ENCODE data around the gene COL6A1.
"Not testable (repeated sequence)": the region's sequence is repeated elsewhere in the genome, so short reads cannot be mapped to it uniquely, and the experiment has no call there.

The COL6A1 gene

GRCh38 chr21:45966791-45967394, 14.7 kb upstream of the COL6A1 start:
- DNase-seq, result no peak

DNA sequence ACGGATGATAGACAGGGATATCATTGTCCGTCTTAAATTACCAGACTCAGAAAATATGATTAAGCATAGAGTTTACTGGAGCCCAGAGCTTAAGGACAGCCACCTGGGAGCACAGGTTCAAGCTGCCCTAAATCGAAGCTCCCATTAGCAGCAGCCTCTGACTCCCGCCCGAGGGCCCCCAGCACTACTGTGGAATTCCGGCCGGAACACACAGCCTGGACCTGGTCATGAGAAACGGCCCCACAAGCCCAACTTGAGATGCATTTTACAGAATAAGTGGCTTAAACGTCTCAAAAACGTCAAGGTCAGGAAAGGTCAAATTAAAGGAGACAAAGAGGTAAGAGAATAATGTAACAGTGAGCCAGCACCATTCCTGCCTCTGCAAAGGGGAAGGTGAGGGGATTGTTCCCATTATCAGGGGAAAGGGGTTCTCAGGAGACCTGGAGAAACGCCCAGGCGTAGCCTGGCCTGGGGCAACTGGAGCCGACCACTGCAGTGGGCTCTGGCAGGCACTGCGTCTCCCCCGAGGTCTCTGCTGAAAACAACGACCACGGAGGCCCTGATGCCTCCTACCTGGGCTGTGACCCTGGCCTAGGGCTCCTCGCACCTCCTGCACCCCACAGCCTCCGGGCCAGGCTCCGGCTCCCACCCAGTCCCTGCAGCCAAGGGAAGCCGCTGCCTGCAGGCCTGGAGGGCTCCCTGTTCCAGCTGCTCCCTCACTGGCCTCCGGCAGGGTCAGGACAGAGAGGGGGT, 11.5 kb upstream of the COL6A1 start:
- no peak for DNase-seq

GRCh38 chr21:45970674-45971615, 10.6 kb upstream of the COL6A1 start:
- DNase-seq, result no peak

GRCh38 chr21:45971616-45972352, 9.8 kb upstream of the COL6A1 start:
- DNase-seq, result no peak

DNA sequence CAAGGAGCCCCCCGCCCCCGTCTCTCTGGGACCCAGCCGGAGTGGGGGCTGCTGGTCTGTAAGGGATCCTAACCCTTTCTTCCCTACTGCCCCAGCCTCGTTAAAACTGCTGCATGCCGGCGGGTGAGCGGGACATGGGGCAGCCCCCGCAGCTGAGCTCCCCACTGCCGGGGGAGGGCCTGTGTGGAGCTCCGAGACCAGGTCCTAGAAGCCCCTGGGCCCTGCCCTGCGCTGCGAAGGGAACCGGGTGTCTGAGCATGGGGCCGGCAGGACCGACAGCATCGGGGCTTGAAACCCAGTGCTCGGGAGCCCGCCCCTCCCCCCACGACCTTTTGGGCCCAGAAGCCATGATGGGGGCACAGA, 9.2 kb upstream of the COL6A1 start:
- DNase-seq, result no peak

GRCh38 chr21:45972716-45973474, 8.7 kb upstream of the COL6A1 start:
- no peak for DNase-seq

- peak; percentile 25 for DNase-seq
Observed at GRCh38 chr21:45973475-45974072, 8.0 kb upstream of the COL6A1 start.

DNA sequence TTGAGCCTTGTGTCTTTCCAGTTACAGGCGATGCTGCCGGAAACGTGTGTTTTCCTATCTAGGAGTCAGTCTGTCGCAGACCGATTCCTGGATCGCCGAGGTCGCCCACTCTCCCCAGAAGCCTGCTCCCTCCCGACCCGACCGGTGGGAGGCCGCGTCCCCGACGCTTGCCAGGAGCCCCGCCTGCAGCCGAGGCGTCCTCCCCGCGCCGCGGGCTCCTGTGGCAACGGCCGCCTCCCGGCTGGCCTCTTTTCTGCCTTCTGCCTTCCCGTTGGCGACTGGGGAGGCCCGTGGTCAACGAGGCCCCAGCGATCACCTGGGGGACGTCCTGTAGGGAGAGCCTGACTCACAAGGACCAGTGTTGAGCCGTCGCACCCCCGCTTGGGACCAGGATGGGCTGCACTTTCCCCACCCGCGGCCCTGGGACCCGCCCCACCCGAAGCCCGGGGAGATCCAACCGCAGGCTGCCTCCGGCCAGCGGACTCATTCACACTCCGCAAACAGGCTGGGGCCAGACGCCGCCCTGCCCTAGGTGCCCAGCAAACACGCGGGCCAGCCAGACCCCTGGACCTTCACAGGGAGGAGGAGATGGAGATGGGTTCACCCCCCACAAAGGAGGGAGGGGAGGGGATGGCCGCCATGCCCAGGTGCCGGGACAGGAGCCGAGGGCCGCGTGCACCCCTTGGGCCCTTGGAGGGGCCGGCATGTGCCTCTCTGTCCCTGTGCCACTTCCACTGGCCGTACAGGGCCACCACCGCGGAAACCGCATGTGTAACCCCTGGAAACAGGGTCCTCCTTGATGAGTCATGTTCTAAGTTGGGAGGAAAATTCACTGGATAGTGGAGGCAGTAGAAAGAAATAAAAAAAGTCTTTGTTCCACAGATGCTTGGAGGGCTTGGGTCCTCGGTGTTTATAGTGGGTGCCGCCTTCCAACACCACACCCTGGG, 7.2 kb upstream of the COL6A1 start:
- DNase-seq, result no peak

- no peak for DNase-seq
Observed at GRCh38 chr21:45975020-45975666, 6.4 kb upstream of the COL6A1 start.

DNA sequence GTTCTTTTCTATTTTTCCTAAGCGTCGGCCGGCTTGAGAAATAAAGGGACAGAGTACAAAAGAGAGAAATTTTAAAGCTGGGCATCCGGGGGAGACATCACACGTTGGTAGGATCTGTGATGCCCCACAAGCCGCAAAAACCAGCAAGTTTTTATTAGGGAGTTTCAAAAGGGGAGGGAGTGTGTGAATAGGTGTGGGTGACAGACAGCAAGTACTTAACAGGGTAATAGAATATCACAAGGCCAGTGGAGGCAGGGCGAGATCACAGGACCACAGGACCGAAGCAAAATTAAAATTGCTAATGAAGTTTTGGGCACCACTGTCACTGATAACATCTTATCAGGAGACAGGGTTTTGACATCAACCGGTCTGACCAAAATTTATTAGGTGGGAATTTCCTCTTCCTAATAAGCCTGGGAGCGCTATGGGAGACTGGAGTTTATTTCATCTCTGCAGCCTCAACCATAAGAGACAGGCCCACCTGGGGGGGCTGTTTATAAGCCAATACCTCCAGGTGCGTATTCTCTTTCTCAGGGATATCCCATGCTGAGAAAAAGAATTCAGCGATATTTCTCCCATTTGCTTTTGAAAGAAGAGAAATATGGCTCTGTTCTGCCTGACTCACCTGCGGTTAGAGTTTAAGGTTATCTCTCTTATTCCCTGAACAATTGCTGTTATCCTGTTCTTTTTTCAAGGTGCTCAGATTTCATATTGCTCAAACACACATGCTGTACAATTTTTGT, 5.7 kb upstream of the COL6A1 start:
- not testable (repeated sequence) for DNase-seq

DNA sequence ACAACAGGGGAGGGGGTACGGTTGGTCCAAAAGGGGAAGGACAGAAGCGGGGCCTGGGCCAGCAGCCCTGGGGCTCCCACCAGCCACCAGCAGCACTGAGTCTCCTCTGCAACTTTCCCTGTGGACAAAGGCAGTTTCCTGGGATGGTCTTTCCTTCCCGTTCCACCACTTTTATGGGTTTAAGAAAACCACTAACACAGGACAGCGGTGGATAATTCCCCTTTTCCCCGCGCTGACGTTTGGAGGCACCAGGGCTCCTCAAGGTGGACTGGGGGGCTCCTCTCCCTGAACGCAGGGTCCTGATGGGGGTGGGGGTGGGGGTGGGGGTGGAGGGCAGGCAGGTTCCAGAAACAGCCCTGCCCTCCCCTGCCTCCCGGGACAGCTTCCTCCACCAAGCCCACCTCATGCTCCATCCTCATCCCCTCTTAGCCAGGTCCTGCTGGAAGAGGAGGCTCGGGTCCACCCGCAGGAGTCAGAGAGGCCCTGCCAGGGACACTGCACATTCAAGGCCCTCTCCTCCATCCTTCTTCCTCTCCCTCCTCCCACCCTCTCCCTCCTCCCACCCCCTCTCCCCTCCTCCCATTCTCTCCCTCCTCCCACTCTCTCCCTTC, 4.8 kb upstream of the COL6A1 start:
- DNase-seq, result no peak

DNA sequence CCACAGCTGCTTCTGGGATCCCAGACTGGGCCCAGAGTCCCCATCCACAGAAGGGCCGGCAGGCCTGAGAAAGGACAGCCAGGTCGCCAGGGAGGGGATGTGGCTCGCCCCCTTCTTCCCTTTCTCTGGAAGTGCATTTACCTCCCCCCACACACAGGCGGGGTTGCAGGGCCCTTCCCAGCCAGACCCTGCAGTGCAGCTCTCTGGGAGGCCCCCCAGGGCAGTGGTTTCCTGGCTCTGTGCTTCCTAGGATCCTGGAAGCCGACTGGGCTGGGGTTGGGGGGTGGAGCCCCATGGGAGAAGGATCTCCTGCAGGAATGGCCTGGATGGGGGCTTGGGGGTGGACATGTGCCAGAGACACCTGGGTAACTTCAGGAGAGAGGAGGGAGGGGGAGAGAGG, 4.2 kb upstream of the COL6A1 start:
- DNase-seq, result no peak

DNA sequence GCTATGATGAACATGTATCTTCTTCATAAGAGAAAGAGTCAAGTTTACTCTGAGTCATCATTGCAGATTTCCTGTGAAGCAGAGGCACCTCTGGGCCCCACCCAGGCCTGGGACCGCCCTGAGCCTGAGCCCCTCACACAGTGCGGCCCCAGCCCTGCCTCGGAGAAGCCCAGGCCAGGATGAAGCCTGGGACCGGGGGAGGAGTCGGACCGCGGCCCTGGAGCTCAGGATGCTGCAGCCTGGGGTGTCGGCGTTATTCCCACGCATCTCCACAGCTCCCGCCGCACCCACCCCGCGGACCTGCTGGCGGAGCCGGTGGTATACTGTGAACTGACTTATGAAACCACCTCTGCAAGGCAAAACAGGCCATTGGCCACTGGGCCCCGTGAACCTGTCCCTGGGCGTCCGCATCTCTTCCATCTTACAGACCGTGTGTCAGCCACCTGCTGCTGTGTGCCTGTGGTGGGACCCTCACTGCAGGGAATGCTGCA, 2.4 kb upstream of the COL6A1 start:
- no peak for DNase-seq

DNA sequence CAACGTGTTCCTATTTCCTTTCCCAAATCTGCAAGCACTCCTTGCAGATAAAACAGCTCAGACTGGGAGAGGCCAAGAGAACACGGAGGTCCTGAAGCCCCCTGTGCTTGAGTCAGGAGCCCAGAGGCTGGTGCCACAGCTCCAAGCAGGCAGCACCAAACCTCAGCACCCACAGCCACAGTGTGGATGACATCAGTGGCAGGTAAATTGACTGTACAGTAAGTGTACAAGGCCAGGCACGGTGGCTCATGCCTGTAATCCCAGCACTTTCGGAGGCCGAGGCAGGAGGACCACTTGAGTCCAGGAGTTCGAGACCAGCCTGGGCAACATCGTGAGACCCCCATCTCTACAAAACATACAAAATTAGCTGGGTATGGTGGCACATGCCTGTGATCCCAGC, 1.9 kb upstream of the COL6A1 start:
- DNase-seq, result no peak

GRCh38 chr21:45980271-45980670, 1.3 kb upstream of the COL6A1 start:
- DNase-seq, result no peak

DNA sequence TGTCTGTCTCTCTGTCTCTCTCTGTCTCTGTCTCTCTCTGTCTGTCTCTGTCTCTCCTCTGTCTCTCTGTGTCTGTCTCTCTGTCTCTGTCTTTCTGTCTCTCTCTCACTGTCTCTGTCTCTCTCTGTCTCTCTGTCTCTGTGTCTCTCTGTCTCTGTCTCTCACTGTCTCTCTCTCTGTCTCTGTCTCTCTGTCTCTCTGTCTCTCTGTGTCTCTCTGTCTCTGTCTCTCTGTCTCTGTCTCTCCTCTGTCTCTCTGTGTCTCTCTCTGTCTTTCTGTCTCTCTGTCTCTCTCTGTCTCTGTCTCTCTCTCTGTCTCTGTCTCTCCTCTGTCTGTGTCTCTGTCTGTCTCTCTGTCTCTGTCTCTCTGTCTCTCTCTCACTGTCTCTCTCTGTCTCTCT, 873 bp upstream of the COL6A1 start:
- no peak for DNase-seq

- DNase-seq, result no peak
Observed at GRCh38 chr21:45982092-45982757, 655 bp downstream of the COL6A1 start.

All from NCI-H526 treated with DMSO at 0.1 percent for 48 hours (cell line).